H9 (cell line): Measurements from ENCODE around the gene ARPC1B. TPM values are rescaled to one million over a fixed set of nuclear protein-coding genes. Genes with fewer than 3 reads are reported as not detected.
A peak's percentile ranks its signal among the peaks of the same experiment; 100 is the strongest.

ENCODE experiments used
- DNase-seq: peaks from one replicate; pipeline ENCODE4 v3.0.0-alpha.2; 2017
- H2AFZ ChIP-seq: one replicate; pipeline ENCODE4 v1.6.1; 2013; ENCODE audit warnings: mild to moderate bottlenecking, low read length, control low read depth, moderate library complexity
- H2AK5ac ChIP-seq: 2 replicates; pipeline ENCODE4 v1.6.1; 2013; ENCODE audit warnings: low read length, control low read depth, mixed read lengths; ENCODE audit not compliant: insufficient read length
- H2BK120ac ChIP-seq: one replicate; pipeline ENCODE4 v1.6.1; 2013; ENCODE audit warnings: low read depth, mild to moderate bottlenecking, low read length, control low read depth, inconsistent platforms; ENCODE audit not compliant: poor library complexity, severe bottlenecking
- H2BK12ac ChIP-seq: 2 replicates; pipeline ENCODE4 v1.6.1; 2013; ENCODE audit warnings: low read length, control low read depth, mixed read lengths, low read depth; ENCODE audit not compliant: insufficient read length
- H2BK15ac ChIP-seq: 2 replicates; pipeline ENCODE4 v1.6.1; 2013; ENCODE audit warnings: low read depth, low read length, control low read depth
- H2BK20ac ChIP-seq: one replicate; pipeline ENCODE4 v1.6.1; 2013; ENCODE audit warnings: low read depth, mild to moderate bottlenecking, low read length, control low read depth, inconsistent platforms; ENCODE audit not compliant: poor library complexity, severe bottlenecking
- H2BK5ac ChIP-seq: 2 replicates; pipeline ENCODE4 v1.6.1; 2013; ENCODE audit warnings: low read length, control low read depth, mixed read lengths; ENCODE audit not compliant: insufficient read length
- H3K14ac ChIP-seq: 2 replicates; pipeline ENCODE4 v1.6.1; 2013; ENCODE audit warnings: low read length, control low read depth; ENCODE audit not compliant: insufficient read depth
- H3K18ac ChIP-seq: 2 replicates; pipeline ENCODE4 v1.6.1; 2013; ENCODE audit warnings: low read depth, mild to moderate bottlenecking, mixed read lengths, low read length, control low read depth; ENCODE audit not compliant: insufficient read length
- H3K23ac ChIP-seq: 2 replicates; pipeline ENCODE4 v1.6.1; 2013; ENCODE audit warnings: low read length, control low read depth, mixed read lengths, low read depth; ENCODE audit not compliant: insufficient read length
- H3K23me2 ChIP-seq: 2 replicates; pipeline ENCODE4 v1.6.1; 2013; ENCODE audit warnings: low read depth, mild to moderate bottlenecking, mixed read lengths, low read length, control low read depth; ENCODE audit not compliant: insufficient read length, poor library complexity, severe bottlenecking
- H3K27ac ChIP-seq: 2 replicates; pipeline ENCODE4 v1.5.1; 2013; ENCODE audit warnings: low read length, control low read depth, mixed read lengths, low read depth; ENCODE audit not compliant: insufficient read length
- H3K27me3 ChIP-seq: 2 replicates; pipeline ENCODE4 v1.6.1; 2013; ENCODE audit warnings: low read length, control low read depth, inconsistent platforms; ENCODE audit not compliant: insufficient read depth
- H3K4ac ChIP-seq: 2 replicates; pipeline ENCODE4 v1.6.1; 2013; ENCODE audit warnings: low read depth, mild to moderate bottlenecking, control low read depth, inconsistent platforms, low read length, moderate library complexity
- H3K4me1 ChIP-seq: 2 replicates; pipeline ENCODE4 v1.6.1; 2013; ENCODE audit warnings: low read length, control low read depth, inconsistent platforms; ENCODE audit not compliant: insufficient read depth
- H3K4me2 ChIP-seq: 2 replicates; pipeline ENCODE4 v1.6.1; 2013; ENCODE audit warnings: low read length, control low read depth, mixed read lengths; ENCODE audit not compliant: insufficient read length, insufficient read depth
- H3K56ac ChIP-seq: 2 replicates; pipeline ENCODE4 v1.6.1; 2013; ENCODE audit warnings: low read depth, mild to moderate bottlenecking, mixed read lengths, low read length, control low read depth; ENCODE audit not compliant: insufficient read length
- H3K79me1 ChIP-seq: 2 replicates; pipeline ENCODE4 v1.6.1; 2013; ENCODE audit warnings: low read depth, mild to moderate bottlenecking, moderate library complexity, low read length, control low read depth, inconsistent platforms; ENCODE audit not compliant: insufficient read depth, poor library complexity, severe bottlenecking
- H3K79me2 ChIP-seq: 2 replicates; pipeline ENCODE4 v1.6.1; 2013; ENCODE audit warnings: low read length, control low read depth, inconsistent platforms; ENCODE audit not compliant: insufficient read depth
- H3K9ac ChIP-seq: 2 replicates; pipeline ENCODE4 v1.6.1; 2013; ENCODE audit warnings: low read length, control low read depth, mixed read lengths; ENCODE audit not compliant: insufficient read length; ENCODE audit errors: extremely low read depth
- H3K9me3 ChIP-seq: one replicate; pipeline ENCODE4 v1.6.1; 2013; ENCODE audit warnings: low read depth, low read length, inconsistent platforms; ENCODE audit not compliant: control insufficient read depth
- H3T11ph ChIP-seq: one replicate; pipeline ENCODE4 v1.6.1; 2013; ENCODE audit warnings: mild to moderate bottlenecking, low read length, control low read depth, inconsistent platforms
- H4K20me1 ChIP-seq: one replicate; pipeline ENCODE4 v1.6.1; 2013; ENCODE audit not compliant: control insufficient read depth, insufficient read length, insufficient read depth
- H4K5ac ChIP-seq: 2 replicates; pipeline ENCODE4 v1.6.1; 2013; ENCODE audit warnings: low read depth, mild to moderate bottlenecking, mixed read lengths, low read length, control low read depth; ENCODE audit not compliant: insufficient read length
- H4K8ac ChIP-seq: replicated peaks from 2 replicates; pipeline ENCODE4 v1.6.1; 2013; ENCODE audit warnings: low read length, control low read depth, mixed read lengths, low read depth; ENCODE audit not compliant: insufficient read length
- H4K91ac ChIP-seq: 2 replicates; pipeline ENCODE4 v1.6.1; 2013; ENCODE audit warnings: low read depth, mild to moderate bottlenecking, moderate library complexity, mixed read lengths, low read length, control low read depth; ENCODE audit not compliant: insufficient read length
- H3K27ac Mint-ChIP-seq, 3 experiments: 2 replicates in 2 of 3; 3 replicates in 1 of 3; pipeline ENCODE4 v1.8.0; 2020 to 2021; ENCODE audit warnings: mixed read lengths in 3 of 3, mild to moderate bottlenecking in 1 of 3, moderate library complexity in 1 of 3
- H3K27me3 Mint-ChIP-seq: 2 replicates; pipeline ENCODE4 v1.8.0; 2021; ENCODE audit warnings: low read depth, mild to moderate bottlenecking, moderate library complexity, mixed read lengths
- H3K36me3 Mint-ChIP-seq, 3 experiments: 2 replicates in 2 of 3; 3 replicates in 1 of 3; pipeline ENCODE4 v1.8.0; 2020 to 2021; ENCODE audit warnings: low read depth in 3 of 3, mixed read lengths in 3 of 3; ENCODE audit not compliant: insufficient read depth in 1 of 3
- H3K4me1 Mint-ChIP-seq, 2 experiments: 2 replicates each; pipeline ENCODE4 v1.8.0; 2020; ENCODE audit warnings: mixed read lengths in 2 of 2
- H3K4me3 Mint-ChIP-seq, 2 experiments: 2 replicates in 1 of 2; 3 replicates in 1 of 2; pipeline ENCODE4 v1.8.0; 2020 to 2021; ENCODE audit warnings: mild to moderate bottlenecking in 2 of 2, mixed read lengths in 2 of 2, moderate library complexity in 1 of 2
- H3K9me3 Mint-ChIP-seq, 2 experiments: 2 replicates in 1 of 2; 3 replicates in 1 of 2; pipeline ENCODE4 v1.8.0; 2020; ENCODE audit warnings: mild to moderate bottlenecking in 2 of 2, mixed read lengths in 2 of 2, moderate library complexity in 1 of 2
- CTCF ChIP-seq: fragments of 200-600 bp; sonication (generic); conservative IDR thresholded peaks from 3 replicates; pipeline ENCODE4 v1.8.0; 2021; ENCODE audit warnings: antibody characterized with exemption, mild to moderate bottlenecking
- WGBS: extraction: QIAGEN DNeasy Blood & Tissue Kit; methylation state at CpG from one replicate; pipeline ENCODE4 v1.1.7; 2013; ENCODE audit warnings: missing lambda C conversion rate, low lambda C conversion rate, mixed read lengths; ENCODE audit not compliant: insufficient read length; ENCODE audit errors: extremely low coverage; 5-methylcytosine and 5-hydroxymethylcytosine counted together
- total RNA-seq: library from RNA; stranded (reverse); gene quantifications from 2 replicates; pipeline ENCODE4 v1.2.1, GENCODE V29; 2021

Gene ARPC1B
- total RNA-seq, 1 experiment from 2014 or later: 56.3 TPM

- no peak overlapping the region for H3K4ac ChIP-seq
- H3K9me3 ChIP-seq: no peaks in the 10 kb centered on the region
- H4K5ac ChIP-seq: no peak overlapping the region
- peak overlapping the region; percentile 64 for H3K14ac ChIP-seq
- H3K23me2 ChIP-seq: peaks cover 13% of the 10 kb centered on the region
- peak; percentile 93 for DNase-seq
- Mint-ChIP-seq H3K27me3 (peaks cover 1% of the 10 kb centered on the region; the same call in 1 of the 2 replicates), H3K4me1 (peaks cover 13 to 14% of the 10 kb centered on the region in 2 experiments), H3K36me3 (peaks cover 16 to 73% (median 42%) of the 10 kb centered on the region in 3 experiments), H3K4me3 (peak overlapping the region; percentile 83 to 93), H3K9me3 (no peaks in the 10 kb centered on the region), H3K27ac (peak overlapping the region; percentile 98 to 99 (median 98); a peak in 6 of 7 replicates)
- peak overlapping the region; percentile 5 for H3K27ac ChIP-seq
- no peaks in the 10 kb centered on the region for H3K27me3 ChIP-seq
- peak overlapping the region; percentile 46 for H3K4me2 ChIP-seq
- H2BK12ac ChIP-seq: no peak overlapping the region
- no peak overlapping the region for H4K8ac ChIP-seq
- H2AFZ ChIP-seq: no peak overlapping the region
- H2BK120ac ChIP-seq: no peak overlapping the region
- peak overlapping the region; percentile 58 for H3K18ac ChIP-seq
- WGBS: no CpG with 5 or more reads among the region's 68 CpGs
- H2BK5ac ChIP-seq: no peak overlapping the region
- no peak overlapping the region for H2BK20ac ChIP-seq
- no peaks in the 10 kb centered on the region for H3K79me2 ChIP-seq
- no peak overlapping the region for H3T11ph ChIP-seq
- H3K4me1 ChIP-seq: peaks cover 2% of the 10 kb centered on the region; the same call in 1 of the 2 replicates
- H3K9ac ChIP-seq: peak overlapping the region; percentile 37
- H2BK15ac ChIP-seq: no peak overlapping the region
- H4K20me1 ChIP-seq: no peaks in the 10 kb centered on the region
- no peak for TF ChIP-seq CTCF
- no peak overlapping the region for H3K56ac ChIP-seq
- H2AK5ac ChIP-seq: no peak overlapping the region
- H4K91ac ChIP-seq: no peak overlapping the region
- no peak overlapping the region for H3K23ac ChIP-seq
- H3K79me1 ChIP-seq: no peaks in the 10 kb centered on the region
Observed at GRCh38 chr7:99392659-99393354, 18.3 kb downstream of the ARPC1B start.
